HEK293T (cell line): ENCODE measurements around the gene VDAC1.

Source experiments
- CTCF ChIA-PET: fragments of 350-600 bp; formaldehyde crosslinking; extraction: SDS; loops from one replicate; lab custom pipeline; 2021; ENCODE audit warnings: antibody characterized with exemption, inconsistent platforms; lab: Yijun Ruan, JAX
- POLR2A ChIA-PET: fragments of 350-600 bp; formaldehyde crosslinking; extraction: SDS; loops from one replicate; lab custom pipeline; 2020; ENCODE audit warnings: antibody characterized with exemption, inconsistent platforms; lab: Yijun Ruan, JAX
- DNase-seq: peaks from one replicate; pipeline ENCODE4 v3.0.0; 2012; ENCODE audit warnings: mixed read lengths; ENCODE audit errors: extremely low spot score
- ARNT ChIP-seq: fragments of 450-650 bp; IDR thresholded peaks from 2 replicates; pipeline ENCODE4 v1.6.1; 2017; ENCODE audit warnings: mild to moderate bottlenecking
- BHLHE40 ChIP-seq: fragments of 450-650 bp; IDR thresholded peaks from 2 replicates; pipeline ENCODE4 v1.6.1; 2016; ENCODE audit warnings: mild to moderate bottlenecking, moderate library complexity, borderline replicate concordance
- CTBP1 ChIP-seq: fragments of 450-650 bp; IDR thresholded peaks from 2 replicates; pipeline ENCODE4 v1.6.1; 2016; ENCODE audit warnings: borderline replicate concordance
- ELF4 ChIP-seq: fragments of 450-650 bp; IDR thresholded peaks from 2 replicates; pipeline ENCODE4 v1.6.1; 2017; ENCODE audit warnings: antibody characterized with exemption
- FOXA1 ChIP-seq: fragments of 450-650 bp; IDR thresholded peaks from 2 replicates; pipeline ENCODE4 v1.6.1; 2016; ENCODE audit warnings: mild to moderate bottlenecking
- FOXK2 ChIP-seq: fragments of 450-650 bp; IDR thresholded peaks from 2 replicates; pipeline ENCODE4 v1.6.1; 2016; ENCODE audit warnings: mild to moderate bottlenecking
- FOXM1 ChIP-seq: fragments of 450-650 bp; IDR thresholded peaks from 2 replicates; pipeline ENCODE4 v1.6.1; 2017; ENCODE audit warnings: mild to moderate bottlenecking, borderline replicate concordance
- HDGF ChIP-seq: fragments of 450-650 bp; IDR thresholded peaks from 2 replicates; pipeline ENCODE4 v1.6.1; 2017; ENCODE audit warnings: antibody characterized with exemption, borderline replicate concordance
- L3MBTL2 ChIP-seq: fragments of 450-650 bp; conservative IDR thresholded peaks from 2 replicates; pipeline ENCODE4 v1.6.1; 2016; ENCODE audit warnings: mild to moderate bottlenecking
- LEF1 ChIP-seq: fragments of 450-650 bp; IDR thresholded peaks from 2 replicates; pipeline ENCODE4 v1.6.1; 2017; ENCODE audit warnings: mild to moderate bottlenecking, borderline replicate concordance
- NFRKB ChIP-seq: fragments of 450-650 bp; IDR thresholded peaks from 2 replicates; pipeline ENCODE4 v1.6.1; 2016; ENCODE audit warnings: mild to moderate bottlenecking, moderate library complexity
- PKNOX1 ChIP-seq: fragments of 450-650 bp; IDR thresholded peaks from 2 replicates; pipeline ENCODE4 v1.6.1; 2016
- SP1 ChIP-seq: fragments of 450-650 bp; IDR thresholded peaks from 2 replicates; pipeline ENCODE4 v1.6.1; 2017
- SUZ12 ChIP-seq: fragments of 450-650 bp; IDR thresholded peaks from 2 replicates; pipeline ENCODE4 v1.6.1; 2016; ENCODE audit warnings: mild to moderate bottlenecking
- TARDBP ChIP-seq: fragments of 450-650 bp; IDR thresholded peaks from 2 replicates; pipeline ENCODE4 v1.6.1; 2016
- ZNF384 ChIP-seq: fragments of 450-650 bp; IDR thresholded peaks from 2 replicates; pipeline ENCODE4 v1.6.1; 2016

Gene VDAC1

GRCh38 chr5:134005417-134006061 lies 764 bp upstream of the VDAC1 start:
- POLR2A ChIA-PET = interaction anchor here (0.7 to 2.6 kb wide), 9 partner anchors 10 to 43 kb away, joined by 3 to 19 read pairs (median 6); partner anchors contain the start of gene C5orf15
- CTCF ChIA-PET = interaction anchor here (0.7 to 3.0 kb wide), 4 partner anchors 9 to 162 kb away, joined by 3 to 13 read pairs (median 8); no protein-coding TSS in a partner anchor
- peak; percentile 35; the same call in 1 of the 2 replicates for TF ChIP-seq L3MBTL2
- TF ChIP-seq FOXK2 = no peak
- DNase-seq = no peak

GRCh38 chr5:134003817-134004625 lies 754 bp downstream of the VDAC1 start:
- ChIA-PET POLR2A (interaction anchor here (0.6 to 2.6 kb wide), 7 partner anchors 8 to 41 kb away, joined by 3 to 19 read pairs (median 6); partner anchors contain the start of gene C5orf15), CTCF (interaction anchor here (1.0 to 3.0 kb wide), 5 partner anchors 7 to 60 kb away, joined by 3 to 13 read pairs (median 7); no protein-coding TSS in a partner anchor)
- peak; percentile 39 for DNase-seq
- TF ChIP-seq NFRKB = no peak
- TF ChIP-seq LEF1 = 0 out of 2 replicates have a peak, but pooled peaks have one; percentile 26
- no peak for TF ChIP-seq HDGF
- TF ChIP-seq L3MBTL2 = no peak
- no peak for TF ChIP-seq ARNT

GRCh38 chr5:134003064-134003816 lies 1.5 kb downstream of the VDAC1 start:
- TF ChIP-seq SP1 (no peak), FOXK2 (no peak), BHLHE40 (no peak), CTBP1 (no peak), ELF4 (no peak), L3MBTL2 (no peak), NFRKB (no peak), FOXA1 (no peak), HDGF (no peak), LEF1 (no peak), SUZ12 (no peak), PKNOX1 (no peak), ARNT (no peak), TARDBP (no peak), FOXM1 (no peak), ZNF384 (no peak)
- CTCF ChIA-PET = interaction anchor here (1.0 to 3.0 kb wide), 4 partner anchors 10 to 59 kb away, joined by 3 to 13 read pairs (median 5); no protein-coding TSS in a partner anchor
- POLR2A ChIA-PET = interaction anchor here (0.6 to 2.6 kb wide), 4 partner anchors 7 to 34 kb away, joined by 3 to 19 read pairs (median 8); partner anchors contain the start of gene C5orf15
- no peak for DNase-seq

GRCh38 chr5:134001938-134002731 lies 2.6 kb downstream of the VDAC1 start:
- DNase-seq = no peak
- POLR2A ChIA-PET = no interaction called here
- no peak for TF ChIP-seq SP1
- TF ChIP-seq BHLHE40 = no peak
- TF ChIP-seq SUZ12 = no peak
- TF ChIP-seq TARDBP = no peak
- no peak for TF ChIP-seq CTBP1
- TF ChIP-seq NFRKB = no peak
- no peak for TF ChIP-seq PKNOX1
- TF ChIP-seq FOXA1 = no peak
- TF ChIP-seq FOXM1 = no peak
- CTCF ChIA-PET = no interaction called here

- no peak for DNase-seq
- ChIA-PET POLR2A (no interaction called here), CTCF (no interaction called here)
- no peak for TF ChIP-seq NFRKB
- TF ChIP-seq FOXA1 = no peak
- no peak for TF ChIP-seq SUZ12
Measured at GRCh38 chr5:134000696-134001453, 3.9 kb downstream of the VDAC1 start.
